Hepatocyte (in vitro differentiated cells): ENCODE results near the gene ABLIM2.

Source experiments
- EZH2 ChIP-seq: fragments of 200-600 bp; sonication (generic); IDR thresholded peaks from 2 replicates; pipeline ENCODE4 v1.6.1; 2016; ENCODE audit warnings: antibody characterized with exemption, mild to moderate bottlenecking, borderline replicate concordance
- EZH2phosphoT487 ChIP-seq: fragments of 200-600 bp; sonication (generic); IDR thresholded peaks from one replicate; pipeline ENCODE4 v1.6.1; 2018; ENCODE audit warnings: antibody characterized with exemption, mild to moderate bottlenecking, low read depth, moderate library complexity; ENCODE audit not compliant: unreplicated experiment, severe bottlenecking
- TF ChIP-seq, protein P1 (sequence below): fragments of 200-600 bp; sonication (generic); IDR thresholded peaks from 2 replicates; pipeline ENCODE4 v1.5.1; 2016; ENCODE audit warnings: antibody characterized with exemption, mild to moderate bottlenecking; ENCODE audit not compliant: poor library complexity

DNA sequence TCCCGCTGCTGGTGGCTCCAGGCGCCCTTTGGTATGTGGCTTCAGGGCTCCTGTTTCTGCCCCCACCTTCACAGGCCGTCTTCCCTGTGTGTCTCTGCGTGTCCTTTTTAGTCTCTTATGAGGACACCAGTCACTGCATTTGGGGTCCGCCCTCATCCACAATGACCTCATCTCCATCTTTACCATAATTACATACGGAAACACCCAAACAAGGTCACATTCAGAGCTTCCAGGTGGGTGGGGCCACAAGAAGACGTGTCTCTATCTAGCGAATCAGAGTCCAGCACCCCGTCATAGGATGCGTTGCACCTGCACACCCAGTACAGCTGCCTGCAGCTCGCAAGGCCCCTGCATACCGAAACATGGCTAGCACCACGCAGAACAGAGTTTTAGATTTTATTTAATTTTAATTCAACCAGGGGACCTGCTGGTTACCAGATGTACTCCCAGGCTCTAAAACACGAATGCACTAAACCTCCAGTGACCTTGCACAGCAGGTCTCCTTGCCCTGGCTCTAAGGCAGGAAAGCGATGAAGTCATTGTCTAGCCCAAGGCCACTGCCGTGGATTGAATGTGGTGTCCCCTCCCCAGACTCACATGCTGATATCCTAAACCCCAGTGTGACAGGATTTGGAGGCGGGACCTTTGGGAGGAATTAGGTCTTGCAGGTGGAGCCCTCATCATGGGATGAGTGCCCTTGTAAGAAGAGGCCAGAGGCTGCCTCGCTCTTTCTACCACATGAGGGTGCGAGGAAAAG is 30.3 kb downstream of the ABLIM2 start:
- TF ChIP-seq, protein P1, sequence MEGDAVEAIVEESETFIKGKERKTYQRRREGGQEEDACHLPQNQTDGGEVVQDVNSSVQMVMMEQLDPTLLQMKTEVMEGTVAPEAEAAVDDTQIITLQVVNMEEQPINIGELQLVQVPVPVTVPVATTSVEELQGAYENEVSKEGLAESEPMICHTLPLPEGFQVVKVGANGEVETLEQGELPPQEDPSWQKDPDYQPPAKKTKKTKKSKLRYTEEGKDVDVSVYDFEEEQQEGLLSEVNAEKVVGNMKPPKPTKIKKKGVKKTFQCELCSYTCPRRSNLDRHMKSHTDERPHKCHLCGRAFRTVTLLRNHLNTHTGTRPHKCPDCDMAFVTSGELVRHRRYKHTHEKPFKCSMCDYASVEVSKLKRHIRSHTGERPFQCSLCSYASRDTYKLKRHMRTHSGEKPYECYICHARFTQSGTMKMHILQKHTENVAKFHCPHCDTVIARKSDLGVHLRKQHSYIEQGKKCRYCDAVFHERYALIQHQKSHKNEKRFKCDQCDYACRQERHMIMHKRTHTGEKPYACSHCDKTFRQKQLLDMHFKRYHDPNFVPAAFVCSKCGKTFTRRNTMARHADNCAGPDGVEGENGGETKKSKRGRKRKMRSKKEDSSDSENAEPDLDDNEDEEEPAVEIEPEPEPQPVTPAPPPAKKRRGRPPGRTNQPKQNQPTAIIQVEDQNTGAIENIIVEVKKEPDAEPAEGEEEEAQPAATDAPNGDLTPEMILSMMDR = no peak
- no peak for TF ChIP-seq EZH2
- TF ChIP-seq EZH2phosphoT487 = no peak
